Fibroblast of lung (primary cell): ENCODE data around the gene SF3B1.

Experiments used
- CTCF ChIP-seq, 2 donors: IDR thresholded peaks in 1 of 2; conservative IDR thresholded peaks in 1 of 2; 1 replicate in 1 of 2; 2 replicates in 1 of 2; pipeline ENCODE4 v1.5.1; 2011 to 2012; ENCODE audit warnings: low read length in 2 of 2, control low read depth in 1 of 2, inconsistent platforms in 1 of 2, low read depth in 1 of 2, mild to moderate bottlenecking in 1 of 2
- EZH2 ChIP-seq: IDR thresholded peaks from 2 replicates; pipeline ENCODE4 v1.5.1; 2012; ENCODE audit warnings: low read length, control low read depth, mild to moderate bottlenecking; ENCODE audit errors: missing control alignments

- TF ChIP-seq CTCF (conservative IDR thresholded peaks at IDR 0.05 in 1 of 2, IDR thresholded peaks at IDR 0.05 in 1 of 2; ENCODE audit: low read depth in 1 of 2, low read length in 2 of 2): no peak
- TF ChIP-seq EZH2: no peak
Observed at GRCh38 chr2:197372592-197372991, 62.2 kb downstream of the SF3B1 start.
